ENCODE data around the gene PSMC6.
A peak's percentile ranks its signal among the peaks of the same experiment; 100 is the strongest.
"Not testable (repeated sequence)": the region's sequence is repeated elsewhere in the genome, so short reads cannot be mapped to it uniquely, and the experiment has no call there.

Gene PSMC6

GRCh38 chr14:52723514-52724359 lies 16.7 kb downstream of the PSMC6 start:
- DNase-seq: no peak

- no peak for DNase-seq
Observed at GRCh38 chr14:52724360-52724644, 17.3 kb downstream of the PSMC6 start.

GRCh38 chr14:52727509-52727908 lies 20.5 kb downstream of the PSMC6 start:
- not testable (repeated sequence) for DNase-seq

- DNase-seq: not testable (repeated sequence)
Observed at GRCh38 chr14:52729035-52729434, 22.0 kb downstream of the PSMC6 start.

GRCh38 chr14:52729585-52729924 lies 22.6 kb downstream of the PSMC6 start:
- DNase-seq: no peak

- DNase-seq: peak; percentile 98
Observed at GRCh38 chr14:52729925-52730708, 23.1 kb downstream of the PSMC6 start, which contains the start of gene STYX. TSS of gene STYX (plus strand) at chr14:52730166. CDS start at chr14:52730475, 309 bp downstream.

GRCh38 chr14:52730709-52731111 lies 23.7 kb downstream of the PSMC6 start:
- DNase-seq: no peak

- DNase-seq: no peak
Observed at GRCh38 chr14:52733824-52734223, 26.8 kb downstream of the PSMC6 start.

- DNase-seq: no peak
Observed at GRCh38 chr14:52735921-52736489, 29.0 kb downstream of the PSMC6 start.

- DNase-seq: no peak
Observed at GRCh38 chr14:52738409-52738808, 31.4 kb downstream of the PSMC6 start.

- DNase-seq: no peak
Observed at GRCh38 chr14:52740751-52741150, 33.8 kb downstream of the PSMC6 start.

- DNase-seq: no peak
Observed at GRCh38 chr14:52741865-52742264, 34.9 kb downstream of the PSMC6 start.

GRCh38 chr14:52748647-52749292 lies 41.8 kb downstream of the PSMC6 start:
- DNase-seq: no peak

GRCh38 chr14:52755607-52756316 lies 48.8 kb downstream of the PSMC6 start:
- no peak for DNase-seq

GRCh38 chr14:52759145-52759544 lies 52.1 kb downstream of the PSMC6 start:
- DNase-seq: no peak

GRCh38 chr14:52762923-52763322 lies 55.9 kb downstream of the PSMC6 start:
- DNase-seq: not testable (repeated sequence)

GRCh38 chr14:52767058-52767833 lies 60.2 kb downstream of the PSMC6 start:
- no peak for DNase-seq

GRCh38 chr14:52769887-52770286 lies 62.9 kb downstream of the PSMC6 start:
- DNase-seq: no peak

- DNase-seq: no peak
Observed at GRCh38 chr14:52776816-52777215, 69.8 kb downstream of the PSMC6 start.
